ENCODE results near the gene TBX5. TPM values are rescaled to one million over a fixed set of nuclear protein-coding genes. Genes with fewer than 3 reads are reported as not detected.
"Not testable (repeated sequence)": the region's sequence is repeated elsewhere in the genome, so short reads cannot be mapped to it uniquely, and the experiment has no call there.

Gene TBX5
- total RNA-seq, 1 donor from 2014 or later: not detected

DNA sequence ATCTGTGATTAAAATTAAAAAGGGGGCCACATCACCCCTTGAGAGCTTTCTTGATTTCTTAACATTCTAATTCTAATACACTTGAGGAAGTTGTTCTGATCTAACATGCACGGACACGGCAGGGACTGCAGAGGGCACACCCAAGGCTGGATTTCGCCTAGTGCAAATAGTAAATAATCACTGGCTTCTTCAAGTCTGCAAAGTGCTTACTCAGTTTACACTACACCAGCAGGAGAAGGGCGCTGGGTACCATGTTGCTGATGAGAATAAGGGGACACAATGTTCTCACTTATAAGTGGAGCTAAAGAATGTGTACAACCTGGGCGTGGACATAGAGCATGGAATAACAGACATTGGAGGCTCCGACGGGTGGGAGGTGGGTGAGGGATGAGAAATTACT is 34.2 kb downstream of the TBX5 start:
- no peak for DNase-seq (ENCODE audit: low read depth)

DNA sequence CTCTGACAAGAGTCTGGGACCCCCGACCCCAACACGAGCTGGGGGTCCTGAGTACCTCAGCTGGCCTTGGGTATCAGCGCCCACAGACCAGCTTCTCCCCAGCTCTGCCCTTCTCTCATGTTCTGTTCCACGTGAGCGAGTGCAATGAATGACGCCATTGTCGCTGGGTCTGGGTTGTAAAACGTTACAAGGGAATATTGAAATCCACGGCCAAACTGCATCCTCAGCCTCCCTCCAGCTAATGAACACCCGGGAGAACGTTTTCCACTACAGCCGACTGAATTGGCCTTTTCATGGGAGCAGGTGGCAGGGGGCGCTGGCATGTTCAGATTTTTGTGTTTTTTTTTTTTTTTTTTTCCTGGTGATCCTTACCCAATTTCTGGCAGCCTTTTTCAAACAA is 34.7 kb downstream of the TBX5 start:
- no peak for DNase-seq (ENCODE audit: low read depth)

DNA sequence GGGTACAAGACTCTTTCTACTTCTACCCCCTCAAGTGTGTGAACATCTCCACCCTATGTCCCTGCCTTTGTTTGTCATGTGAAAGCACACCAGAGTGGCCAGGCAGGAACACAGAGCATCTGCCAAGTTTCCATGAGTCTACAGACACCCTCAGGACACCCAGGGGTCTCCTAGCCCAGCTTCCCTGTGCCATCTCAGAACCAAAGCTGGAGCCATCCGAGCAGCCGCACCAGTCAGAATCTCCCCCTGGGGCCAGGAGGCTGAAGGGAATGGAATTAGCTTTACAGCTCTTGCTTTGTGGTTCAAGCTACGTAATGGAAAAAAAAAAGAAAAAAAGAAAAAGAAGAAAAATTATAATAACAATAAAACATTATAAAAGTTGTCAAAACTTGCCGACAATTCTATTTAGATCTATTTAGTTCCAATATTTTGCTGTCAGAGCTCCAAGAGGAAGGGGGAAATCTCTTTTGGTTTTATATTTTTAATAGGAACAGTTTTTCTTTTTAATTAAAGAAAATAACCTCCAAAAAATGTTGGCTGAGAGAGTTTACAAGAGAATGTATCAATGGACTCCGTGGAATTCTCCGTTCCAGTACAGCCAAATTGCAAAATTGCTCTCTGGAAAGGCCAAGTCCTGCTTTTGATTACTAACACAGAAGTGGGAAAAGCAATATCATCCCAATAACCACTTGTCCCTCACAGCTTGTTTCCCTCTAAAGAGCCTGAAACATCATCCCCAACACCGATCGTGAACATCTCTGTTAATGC is 37.1 kb downstream of the TBX5 start:
- DNase-seq (ENCODE audit: low read depth): no peak

DNA sequence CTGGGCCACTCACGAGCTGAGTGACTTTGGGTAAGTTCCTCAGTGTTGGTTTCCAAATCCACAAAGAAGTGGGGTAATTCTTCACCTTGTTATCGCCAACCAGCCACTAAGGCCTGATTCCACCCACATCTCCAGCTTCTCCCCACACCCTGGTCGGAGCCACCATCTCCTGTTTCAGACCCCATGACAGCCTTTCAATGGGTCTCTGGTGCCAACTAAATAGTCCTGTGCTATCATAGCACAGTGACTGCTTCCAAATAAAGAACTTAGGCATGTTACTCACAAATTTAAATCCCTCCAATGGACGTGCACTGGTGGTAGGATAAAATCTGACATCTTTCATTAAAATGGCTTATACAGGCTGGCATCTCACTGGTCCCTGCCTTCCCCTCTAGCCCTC is 44.0 kb downstream of the TBX5 start:
- no peak for DNase-seq (ENCODE audit: low read depth)

DNA sequence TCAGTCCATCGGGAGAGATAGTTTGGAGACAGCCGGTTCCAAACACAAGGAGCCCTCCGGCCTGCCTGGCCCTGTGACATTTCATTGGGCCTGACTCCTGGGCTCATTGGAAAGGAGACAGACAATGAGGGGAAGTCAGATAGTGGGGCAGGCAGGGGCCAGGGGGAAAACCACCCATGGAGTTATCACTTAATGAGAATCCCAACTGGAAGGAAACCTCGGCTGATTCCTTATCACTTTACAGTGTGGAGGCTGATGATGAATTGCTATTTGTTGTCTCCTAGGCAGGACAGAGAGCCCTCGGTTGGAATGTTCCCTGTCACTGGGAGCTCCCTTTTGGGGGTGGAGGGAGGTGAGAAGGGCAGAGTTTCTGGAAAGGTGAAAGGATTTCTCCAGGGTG is 44.4 kb downstream of the TBX5 start:
- DNase-seq (ENCODE audit: low read depth): no peak

DNA sequence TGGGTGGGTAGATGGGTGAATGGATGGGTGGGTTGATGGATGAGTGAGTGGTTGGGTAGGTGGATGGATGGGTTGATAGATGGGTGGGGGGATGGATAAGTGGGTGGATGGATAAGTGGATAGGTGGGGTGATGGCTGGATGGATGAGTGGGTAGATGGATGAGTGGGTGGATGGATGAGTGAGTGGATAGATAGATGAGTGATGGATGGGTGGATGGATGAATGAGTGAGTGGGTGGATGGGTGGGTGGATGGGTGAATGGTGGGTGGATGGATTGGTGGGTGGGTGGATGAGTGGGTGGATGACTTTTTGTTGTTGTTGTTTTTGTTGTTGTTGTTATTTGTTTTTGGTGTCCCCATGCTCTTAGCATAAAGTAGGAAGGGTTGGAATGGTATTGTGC is 45.5 kb downstream of the TBX5 start:
- DNase-seq (ENCODE audit: low read depth): no peak

DNA sequence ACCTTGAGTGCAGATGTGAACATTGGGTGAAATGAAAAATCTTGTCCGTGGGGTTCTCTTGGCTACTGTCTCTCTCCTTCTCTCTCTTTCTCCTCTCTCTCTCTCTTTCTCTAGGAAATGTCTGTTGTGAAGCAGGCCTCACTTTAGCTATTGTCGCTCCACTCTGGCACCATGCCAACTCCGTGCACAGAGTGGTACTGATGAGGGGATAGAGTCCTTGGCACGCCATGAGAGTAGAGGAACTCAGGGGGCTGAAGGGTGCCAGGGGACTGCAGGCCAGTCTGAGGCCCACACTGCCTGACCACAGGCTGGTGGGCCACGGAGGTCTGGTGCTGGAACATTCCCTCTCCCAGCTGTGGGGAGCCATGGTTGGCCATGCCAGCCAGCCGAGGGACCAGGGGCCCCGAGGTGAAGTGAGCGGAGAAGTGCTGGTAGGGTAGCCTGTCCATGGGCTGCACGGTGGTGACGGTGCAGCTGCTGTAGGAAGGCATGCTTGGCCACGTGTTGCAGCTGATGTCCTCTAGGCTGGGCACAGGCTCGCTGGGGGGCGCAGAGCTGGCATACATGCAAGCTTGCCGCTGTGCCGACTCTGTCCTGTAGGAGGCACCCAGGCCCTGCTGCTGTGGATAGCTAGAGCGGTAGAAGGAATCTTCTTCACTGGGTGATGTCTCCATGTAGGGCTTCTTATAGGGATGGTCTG is 50.4 kb downstream of the TBX5 start:
- no peak for DNase-seq (ENCODE audit: low read depth)

DNA sequence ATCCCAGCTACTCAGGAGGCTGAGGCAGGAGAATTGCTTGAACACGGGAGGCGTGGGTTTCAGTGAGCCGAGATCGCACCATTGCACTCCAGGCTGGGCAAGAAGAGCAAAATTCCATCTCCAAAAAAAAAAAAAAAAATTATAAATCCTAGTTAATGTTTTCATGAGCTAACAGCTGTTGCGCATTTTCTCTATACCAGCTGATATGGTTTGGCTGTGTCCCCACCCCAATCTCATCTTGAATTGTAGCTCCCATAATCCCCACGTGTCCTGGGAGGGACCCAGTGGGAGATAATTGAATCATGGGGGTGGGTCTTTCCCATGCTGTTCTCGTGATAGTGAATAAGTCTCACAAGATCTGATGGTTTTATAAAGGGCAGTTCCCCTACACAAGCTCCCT is 56.7 kb downstream of the TBX5 start:
- not testable (repeated sequence) for DNase-seq (ENCODE audit: low read depth)

DNA sequence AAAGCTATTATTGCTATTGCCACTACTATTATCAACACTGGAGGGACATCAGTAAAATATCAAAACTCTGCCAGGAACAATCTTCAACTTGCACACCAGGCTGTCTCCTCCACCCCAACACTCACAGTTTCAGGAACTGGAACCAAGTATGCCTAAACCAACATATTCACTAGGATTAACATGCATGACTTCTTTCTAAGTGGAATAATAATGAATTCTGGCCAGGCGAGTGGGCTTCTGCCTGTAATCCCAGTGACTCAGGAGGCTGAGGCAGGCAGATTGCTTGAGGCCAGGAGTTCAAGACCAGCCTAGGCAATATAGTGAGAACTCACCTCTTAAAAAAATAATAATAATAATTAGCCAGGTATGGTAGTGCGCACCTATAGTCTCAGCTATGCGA is 58.1 kb downstream of the TBX5 start:
- DNase-seq (ENCODE audit: low read depth): no peak

DNA sequence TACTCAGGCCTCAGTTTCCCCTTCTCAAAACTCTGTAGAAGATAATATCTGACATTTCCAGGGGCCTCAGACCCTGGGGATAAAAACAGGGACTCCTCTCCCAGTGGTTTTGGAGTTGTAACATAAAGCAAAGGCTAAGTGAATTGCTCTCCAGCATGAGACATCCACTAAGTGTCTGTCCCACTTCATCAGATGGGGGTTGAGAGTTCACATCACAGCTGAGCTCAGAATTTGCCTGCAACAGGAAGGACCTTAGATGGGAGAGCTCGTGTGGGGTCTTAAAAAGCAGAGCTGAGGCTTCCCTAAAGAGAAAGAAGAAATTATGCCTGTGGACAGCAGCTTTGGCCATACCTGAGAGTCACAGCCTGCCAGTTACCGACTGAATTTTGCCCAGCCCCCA is 61.1 kb downstream of the TBX5 start:
- no peak for DNase-seq (ENCODE audit: low read depth)

DNA sequence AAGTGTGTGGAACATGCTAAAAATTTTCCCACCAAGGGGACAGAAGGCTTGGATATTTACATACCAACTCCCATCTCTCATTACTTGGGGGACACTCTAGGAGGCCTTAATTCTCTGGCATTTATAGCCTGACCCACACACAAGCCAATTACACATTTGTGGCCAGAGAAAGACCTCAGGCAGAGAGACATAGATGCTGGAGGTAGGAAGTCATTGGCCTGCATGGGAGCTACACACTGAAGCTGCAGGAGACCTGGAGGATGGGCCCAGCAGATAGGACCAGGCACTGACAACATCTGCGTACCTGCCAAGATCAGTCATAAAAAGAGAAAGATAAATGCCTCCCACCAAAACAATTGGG is 61.7 kb downstream of the TBX5 start:
- DNase-seq (ENCODE audit: low read depth): no peak

DNA sequence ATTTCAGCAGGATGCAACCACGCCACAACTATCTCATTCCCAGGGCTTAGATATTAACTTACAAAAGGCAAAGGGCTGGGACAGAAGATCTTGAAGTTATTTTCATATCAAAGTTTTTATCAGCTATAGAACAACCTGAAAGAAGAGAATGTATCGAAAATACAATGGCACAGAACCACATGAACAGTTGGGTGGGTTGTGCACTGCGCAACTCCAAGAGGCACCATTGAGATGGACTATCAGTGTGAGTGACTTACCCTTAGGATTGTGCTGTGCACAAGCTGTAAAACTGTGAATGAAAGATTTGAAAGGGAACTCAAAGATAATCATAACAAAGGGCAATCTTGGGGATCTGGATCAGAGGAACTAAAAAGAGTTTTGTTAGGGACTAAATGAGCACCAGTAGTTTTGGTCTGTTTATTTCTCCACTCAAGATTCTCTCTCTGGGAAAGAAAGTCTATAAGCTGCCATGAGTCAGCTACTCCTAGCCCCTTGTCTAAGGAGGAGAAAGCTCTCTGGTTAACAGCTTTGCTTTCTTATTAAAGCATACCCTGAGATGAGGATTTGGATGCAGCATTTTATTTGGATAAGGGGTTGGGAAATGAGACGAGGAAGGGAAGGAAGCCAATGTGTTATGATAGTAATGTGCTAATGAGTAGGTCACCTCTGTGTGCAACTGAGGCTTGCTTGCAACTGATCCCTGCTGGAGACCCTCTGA is 62.2 kb downstream of the TBX5 start:
- DNase-seq (ENCODE audit: low read depth): no peak

DNA sequence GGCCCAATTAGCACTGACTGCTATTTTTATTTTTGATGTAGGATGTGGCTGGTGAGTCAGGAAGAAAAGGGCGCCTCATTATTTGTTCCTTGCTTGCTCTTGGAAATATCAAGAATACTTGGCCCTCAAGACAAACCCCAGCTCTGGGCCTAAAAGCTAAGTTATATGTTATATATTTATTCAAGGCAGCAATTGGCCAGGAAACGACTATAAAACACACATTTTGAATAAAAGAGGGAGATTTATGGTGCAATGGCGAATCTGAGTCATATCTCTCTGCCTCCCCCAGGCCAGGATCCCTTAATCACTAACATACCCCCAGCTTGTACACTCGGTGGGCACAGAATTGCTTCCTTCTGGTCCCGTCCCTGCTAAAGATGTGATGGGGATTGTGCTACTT is 63.3 kb downstream of the TBX5 start:
- no peak for DNase-seq (ENCODE audit: low read depth)

DNA sequence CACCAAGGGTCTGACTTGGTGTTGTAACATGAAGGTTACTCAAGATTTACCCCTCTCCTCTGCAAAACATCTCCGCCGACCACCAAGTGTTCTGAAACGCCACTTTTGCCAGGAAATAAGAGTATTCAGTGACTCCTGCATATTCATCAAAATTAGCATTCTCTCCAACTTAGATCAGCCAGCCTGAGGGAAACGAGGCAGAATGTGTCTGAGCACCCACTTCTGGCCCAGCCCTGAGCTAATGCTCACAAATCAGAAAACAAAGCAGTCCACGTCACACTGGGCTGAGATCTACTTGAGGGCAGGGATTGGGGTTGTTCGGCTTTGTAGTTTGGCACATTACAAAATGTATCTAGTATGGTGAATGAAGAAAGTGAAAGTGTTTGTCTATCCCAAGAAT is 64.3 kb downstream of the TBX5 start:
- no peak for DNase-seq (ENCODE audit: low read depth)

DNA sequence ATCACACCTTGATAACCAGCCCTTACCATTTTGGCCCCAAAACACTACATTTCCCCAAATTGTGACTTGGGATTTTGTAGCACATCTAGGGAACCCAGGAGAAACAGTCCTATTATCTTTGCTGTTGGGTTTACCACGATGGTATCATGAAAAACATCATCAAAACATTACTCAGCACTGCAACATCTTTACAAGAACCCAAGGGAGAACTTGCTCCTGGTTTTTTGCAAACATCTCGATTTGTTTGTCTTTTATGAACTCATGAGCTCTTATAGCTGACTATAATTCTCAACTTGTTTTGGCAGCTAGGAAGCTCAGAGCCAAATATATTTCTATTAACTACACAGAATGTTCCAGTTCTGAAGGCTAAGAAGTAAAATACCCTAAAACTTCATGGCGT is 65.7 kb downstream of the TBX5 start:
- DNase-seq (ENCODE audit: low read depth): no peak

DNA sequence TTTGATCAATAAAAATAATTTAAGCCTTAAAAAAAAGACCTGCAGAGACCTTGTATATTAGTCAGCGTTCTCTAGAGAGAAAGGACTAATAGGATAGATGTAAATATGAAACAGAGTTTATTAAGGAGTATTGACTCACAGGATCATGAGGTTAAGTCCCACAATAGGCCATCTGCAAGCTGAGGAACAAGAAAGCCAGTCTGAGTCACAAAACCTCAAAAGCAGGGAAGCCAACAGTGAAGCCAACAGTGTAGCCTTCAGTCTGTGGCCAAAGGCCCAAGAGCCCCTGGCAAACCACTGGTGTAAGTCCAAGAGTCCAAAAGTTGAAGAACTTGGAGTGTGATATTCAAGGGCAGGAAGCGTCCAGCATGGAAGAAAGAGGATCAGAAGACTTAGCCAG is 66.3 kb downstream of the TBX5 start:
- DNase-seq (ENCODE audit: low read depth): no peak

DNA sequence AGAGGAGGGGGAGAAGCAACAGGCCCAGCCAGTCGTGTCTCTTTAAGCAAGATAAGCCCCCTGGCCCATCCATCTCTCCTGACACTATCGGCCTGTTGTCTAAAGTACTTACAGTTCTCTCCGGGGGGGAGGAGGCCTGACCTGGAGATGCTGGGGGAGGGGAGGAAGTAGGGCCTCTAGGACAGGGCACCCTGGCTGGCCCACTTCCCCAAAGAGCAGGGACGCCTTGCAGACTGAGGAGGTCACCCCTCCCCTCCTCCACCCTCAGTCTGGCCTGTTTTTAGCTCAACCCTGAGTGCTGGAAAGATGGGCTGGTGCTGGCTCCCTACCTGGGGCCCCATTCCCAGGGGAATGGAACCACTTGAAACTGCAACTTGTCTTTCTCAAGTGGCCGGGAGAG is 70.3 kb downstream of the TBX5 start:
- no peak for DNase-seq (ENCODE audit: low read depth)

DNA sequence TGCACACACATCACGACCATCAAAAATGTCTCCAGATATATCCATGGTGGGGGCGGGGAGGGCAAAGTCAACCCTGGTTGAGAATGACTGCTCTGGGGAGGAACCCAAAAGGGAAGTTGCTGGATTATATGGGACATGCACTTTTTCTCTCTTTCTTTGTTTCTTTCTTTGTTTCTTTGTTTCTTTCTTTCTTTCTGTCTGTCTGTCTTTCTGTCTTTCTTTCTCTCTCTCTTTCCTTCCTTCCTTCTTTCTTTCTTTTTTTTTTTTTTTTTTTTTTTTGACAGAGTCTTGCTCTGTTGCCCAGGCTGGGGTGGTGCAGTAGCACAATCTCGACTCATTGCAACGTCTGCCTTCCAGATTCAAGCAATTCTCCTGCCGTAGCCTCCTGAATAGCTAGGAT is 71.5 kb downstream of the TBX5 start:
- DNase-seq (ENCODE audit: low read depth): no peak

DNA sequence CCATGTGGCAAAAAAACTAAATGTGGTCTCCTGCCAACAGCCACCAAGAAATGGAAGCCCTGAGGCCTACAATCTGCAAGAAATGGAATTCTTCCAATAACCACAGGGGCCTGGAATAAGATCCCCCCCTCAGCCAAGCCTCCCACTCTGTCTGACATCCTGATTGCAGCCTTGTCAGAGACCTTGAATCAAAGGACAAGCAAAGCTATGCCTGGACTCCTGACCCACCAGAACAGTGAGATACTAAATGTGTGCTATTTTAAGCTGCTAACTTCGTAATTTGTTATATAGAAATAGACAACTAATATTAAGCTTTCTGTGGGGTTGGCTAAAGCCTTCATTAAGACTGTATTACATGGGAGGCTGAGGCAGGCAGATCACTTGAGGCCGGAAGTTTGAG is 77.7 kb downstream of the TBX5 start:
- no peak for DNase-seq (ENCODE audit: low read depth)

DNA sequence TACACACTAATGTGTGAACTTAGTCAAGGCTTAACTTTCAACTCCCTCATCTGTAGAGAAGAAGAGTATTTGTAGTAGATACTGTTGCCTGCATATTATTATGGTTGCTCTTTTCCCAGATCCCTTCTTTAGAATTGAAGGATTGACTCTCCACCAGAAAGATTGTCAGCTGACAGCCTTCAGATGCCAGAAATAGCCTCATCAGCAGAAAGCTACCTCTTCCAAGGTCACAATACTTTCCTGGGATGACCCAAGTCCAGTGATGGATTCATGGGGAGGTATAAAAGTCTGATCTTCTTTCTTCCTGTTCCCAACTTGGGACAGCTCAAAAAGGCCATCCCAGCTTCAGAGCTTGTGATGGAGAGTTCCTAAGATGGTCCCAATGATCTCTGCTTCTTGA is 78.2 kb downstream of the TBX5 start:
- DNase-seq (ENCODE audit: low read depth): no peak

DNA sequence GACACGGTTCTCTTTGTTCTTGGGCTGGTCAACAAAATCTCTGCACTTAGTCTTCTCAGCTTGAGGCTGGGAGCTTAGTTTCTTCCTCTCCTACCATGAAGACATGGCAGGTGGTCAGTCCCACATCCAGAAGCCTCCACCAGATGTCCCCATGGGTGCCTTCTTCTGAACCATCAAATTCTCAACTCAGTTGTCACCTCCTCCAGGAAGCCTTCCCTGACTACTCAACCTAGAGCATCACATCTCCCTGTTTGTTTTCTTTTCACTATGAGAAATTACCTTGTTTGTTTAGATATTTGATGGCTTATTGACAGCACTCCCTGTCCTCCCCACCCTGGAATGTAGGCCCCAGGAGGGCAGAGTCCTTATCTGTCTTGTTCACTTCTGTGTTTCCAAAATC is 84.4 kb downstream of the TBX5 start:
- no peak for DNase-seq (ENCODE audit: low read depth)

DNA sequence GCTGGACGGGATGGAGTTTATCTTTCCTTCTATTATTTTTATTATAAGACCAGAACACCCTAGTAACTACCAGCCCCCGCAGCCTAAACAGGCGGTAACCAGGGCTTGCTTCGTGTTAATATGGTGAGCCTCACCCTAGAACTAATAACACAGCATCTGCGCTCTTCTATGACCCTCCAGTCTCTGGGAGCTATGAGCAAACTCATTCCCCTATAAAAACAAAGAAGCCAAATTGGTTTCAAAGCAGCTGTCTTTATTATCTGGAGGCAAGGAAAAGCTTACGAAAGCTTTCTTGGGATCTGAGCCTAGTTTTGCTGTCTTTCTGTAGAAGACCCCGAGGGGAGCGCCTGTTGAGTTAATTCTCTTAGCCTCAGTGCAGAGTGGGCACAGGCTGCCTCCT is 85.0 kb downstream of the TBX5 start:
- DNase-seq (ENCODE audit: low read depth): no peak

DNA sequence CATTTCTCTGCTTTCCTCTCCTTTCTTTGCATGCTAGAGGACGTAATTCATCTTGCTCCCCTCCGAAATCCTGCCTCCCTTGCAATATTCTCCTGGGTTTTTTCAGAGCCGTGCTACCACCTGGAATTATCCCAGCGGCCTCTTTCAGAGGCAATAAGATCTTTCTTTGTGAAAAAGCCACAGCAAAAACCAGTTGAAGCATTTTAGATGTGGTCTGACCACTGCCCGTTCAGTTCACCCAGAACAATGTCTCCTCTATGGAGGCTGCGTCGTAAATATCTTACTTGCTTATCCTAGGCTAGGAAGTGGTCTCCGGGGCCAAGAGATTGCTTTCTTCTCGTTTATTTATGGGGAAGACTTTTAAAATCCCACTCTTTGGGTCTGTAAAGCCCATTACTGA is 85.8 kb downstream of the TBX5 start:
- no peak for DNase-seq (ENCODE audit: low read depth)

All from renal cortical epithelial cell (primary cell).